Trophoblast cell (in vitro differentiated cells and primary cell): ENCODE measurements around the gene RNF150.
"Not testable (repeated sequence)": the region's sequence is repeated elsewhere in the genome, so short reads cannot be mapped to it uniquely, and the experiment has no call there.

Experiments
- DNase-seq, 2 donors: peaks; one replicate each; pipeline ENCODE4 v3.0.0-alpha.2; 2016
- H2AFZ ChIP-seq: 2 replicates; pipeline ENCODE4 v1.6.1; 2013; ENCODE audit warnings: low read length, moderate library complexity, mild to moderate bottlenecking; ENCODE audit not compliant: insufficient read depth, poor library complexity
- H2AK5ac ChIP-seq: 2 replicates; pipeline ENCODE4 v1.6.1; 2013; ENCODE audit warnings: mild to moderate bottlenecking, low read length
- H2BK120ac ChIP-seq: 2 replicates; pipeline ENCODE4 v1.6.1; 2013; ENCODE audit warnings: low read length, mild to moderate bottlenecking, moderate library complexity; ENCODE audit not compliant: insufficient read depth, poor library complexity
- H2BK12ac ChIP-seq: 2 replicates; pipeline ENCODE4 v1.6.1; 2013; ENCODE audit warnings: mild to moderate bottlenecking, low read length, moderate library complexity
- H2BK5ac ChIP-seq: 2 replicates; pipeline ENCODE4 v1.6.1; 2013; ENCODE audit warnings: low read length, low read depth, moderate library complexity, mild to moderate bottlenecking; ENCODE audit not compliant: poor library complexity
- H3K14ac ChIP-seq: 2 replicates; pipeline ENCODE4 v1.6.1; 2013; ENCODE audit warnings: mild to moderate bottlenecking, low read length
- H3K18ac ChIP-seq: 2 replicates; pipeline ENCODE4 v1.6.1; 2013; ENCODE audit warnings: mild to moderate bottlenecking, low read length
- H3K23ac ChIP-seq: 2 replicates; pipeline ENCODE4 v1.6.1; 2013; ENCODE audit warnings: low read length
- H3K27ac ChIP-seq: 2 replicates; pipeline ENCODE4 v1.5.1; 2013; ENCODE audit warnings: low read depth, mild to moderate bottlenecking, inconsistent platforms, low read length, moderate library complexity
- H3K27me3 ChIP-seq: 2 replicates; pipeline ENCODE4 v1.6.1; 2013; ENCODE audit warnings: inconsistent platforms, mild to moderate bottlenecking, low read length, moderate library complexity; ENCODE audit not compliant: insufficient read depth
- H3K36me3 ChIP-seq, 2 experiments: 1 replicate in 1 of 2; 2 replicates in 1 of 2; pipeline ENCODE4 v1.6.1; 2013; ENCODE audit warnings: low read length in 2 of 2, mild to moderate bottlenecking in 2 of 2, moderate library complexity in 1 of 2; ENCODE audit not compliant: insufficient read depth in 2 of 2, control insufficient read depth in 1 of 2
- H3K4ac ChIP-seq: 2 replicates; pipeline ENCODE4 v1.6.1; 2013; ENCODE audit warnings: low read depth, mild to moderate bottlenecking, low read length, moderate library complexity
- H3K4me1 ChIP-seq, 2 experiments: 1 replicate in 1 of 2; 2 replicates in 1 of 2; pipeline ENCODE4 v1.6.1; 2013; ENCODE audit warnings: low read length in 2 of 2, mild to moderate bottlenecking in 2 of 2, moderate library complexity in 1 of 2; ENCODE audit not compliant: insufficient read depth in 2 of 2, control insufficient read depth in 1 of 2
- H3K4me2 ChIP-seq: 2 replicates; pipeline ENCODE4 v1.6.1; 2013; ENCODE audit warnings: inconsistent platforms, mild to moderate bottlenecking, low read length, moderate library complexity
- H3K4me3 ChIP-seq: 2 replicates; pipeline ENCODE4 v1.5.1; 2013; ENCODE audit warnings: mild to moderate bottlenecking, low read depth, low read length, inconsistent platforms
- H3K79me1 ChIP-seq: one replicate; pipeline ENCODE4 v1.6.1; 2013; ENCODE audit warnings: low read length
- H3K79me2 ChIP-seq: 2 replicates; pipeline ENCODE4 v1.6.1; 2013; ENCODE audit warnings: low read length, mild to moderate bottlenecking; ENCODE audit not compliant: control insufficient read depth, insufficient read depth, poor library complexity
- H3K9ac ChIP-seq: 2 replicates; pipeline ENCODE4 v1.6.1; 2013; ENCODE audit warnings: mild to moderate bottlenecking, low read length
- H3K9me3 ChIP-seq: 2 replicates; pipeline ENCODE4 v1.6.1; 2013; ENCODE audit warnings: low read depth, mild to moderate bottlenecking, control low read depth, inconsistent platforms, low read length; ENCODE audit not compliant: insufficient read depth
- H4K12ac ChIP-seq: 2 replicates; pipeline ENCODE4 v1.6.1; 2013; ENCODE audit warnings: low read depth, mild to moderate bottlenecking, low read length, moderate library complexity
- H4K8ac ChIP-seq: 2 replicates; pipeline ENCODE4 v1.6.1; 2013; ENCODE audit warnings: low read depth, mild to moderate bottlenecking, low read length, moderate library complexity
- H4K91ac ChIP-seq: one replicate; pipeline ENCODE4 v1.6.1; 2013; ENCODE audit warnings: low read depth, mild to moderate bottlenecking, low read length, moderate library complexity
- WGBS: extraction: QIAGEN DNeasy Blood & Tissue Kit; methylation state at CpG from one replicate; pipeline ENCODE4 v1.1.7; 2013; ENCODE audit warnings: missing lambda C conversion rate; ENCODE audit not compliant: insufficient read length, insufficient coverage; ENCODE audit errors: extremely low coverage; 5-methylcytosine and 5-hydroxymethylcytosine counted together

The RNF150 gene

GRCh38 chr4:140810591-140811169, 322.6 kb downstream of the RNF150 start:
- H2BK12ac ChIP-seq, H3K4me3 ChIP-seq, H3K23ac ChIP-seq, H3K4me1 ChIP-seq, H3K18ac ChIP-seq, H3K9ac ChIP-seq, DNase-seq, H4K12ac ChIP-seq, H3K4ac ChIP-seq, H3K27me3 ChIP-seq, H3K9me3 ChIP-seq, H3K36me3 ChIP-seq, H3K79me2 ChIP-seq, H2BK120ac ChIP-seq, H3K4me2 ChIP-seq, H3K79me1 ChIP-seq, H2BK5ac ChIP-seq, H3K27ac ChIP-seq, H2AK5ac ChIP-seq, H4K8ac ChIP-seq, H3K14ac ChIP-seq, H4K91ac ChIP-seq, H2AFZ ChIP-seq: not testable (repeated sequence)
- 88% methylated on average over 1 of the region's 1 CpG for WGBS
